Endothelial cell of umbilical vein (primary cell): ENCODE results near the gene VPS35L.

Source experiments
- CTCF ChIP-seq, 2 donors: IDR thresholded peaks; 1 replicate in 1 of 2; 2 replicates in 1 of 2; pipeline ENCODE4 v1.5.1; 2011; ENCODE audit warnings: low read length in 2 of 2, mild to moderate bottlenecking in 2 of 2, moderate library complexity in 2 of 2, control low read depth in 1 of 2, inconsistent platforms in 1 of 2, low read depth in 1 of 2; ENCODE audit not compliant: insufficient read depth in 1 of 2; ENCODE audit errors: extremely low read depth in 1 of 2
- EZH2 ChIP-seq: IDR thresholded peaks from 2 replicates; pipeline ENCODE4 v1.6.1; 2012; ENCODE audit warnings: borderline replicate concordance, low read depth, mild to moderate bottlenecking, moderate library complexity, low read length, inconsistent platforms; ENCODE audit not compliant: severe bottlenecking
- JUN ChIP-seq: IDR thresholded peaks from 2 replicates; pipeline ENCODE4 v1.6.1; 2011; ENCODE audit warnings: borderline replicate concordance, low read depth; ENCODE audit not compliant: insufficient read length, insufficient read depth
- MAX ChIP-seq: IDR thresholded peaks from 2 replicates; pipeline ENCODE4 v1.6.1; 2011; ENCODE audit not compliant: insufficient read depth, insufficient read length
- MYC ChIP-seq: IDR thresholded peaks from one replicate; pipeline ENCODE4 v1.6.1; 2011; ENCODE audit warnings: mild to moderate bottlenecking, low read depth, low read length
- POLR2A ChIP-seq: IDR thresholded peaks from 2 replicates; pipeline ENCODE4 v1.6.1; 2012; ENCODE audit warnings: low read depth, mild to moderate bottlenecking, control low read depth, low read length
- POLR2AphosphoS5 ChIP-seq: IDR thresholded peaks from 2 replicates; pipeline ENCODE4 v1.6.1; 2012; ENCODE audit warnings: low read depth, mild to moderate bottlenecking, control low read depth, low read length, moderate library complexity; ENCODE audit not compliant: insufficient read depth

- no peak for TF ChIP-seq CTCF (IDR thresholded peaks at IDR 0.05; ENCODE audit: extremely low read depth in 1 of 2, insufficient read depth in 1 of 2, low read depth in 1 of 2, low read length in 2 of 2)
- TF ChIP-seq MAX, result no peak
- no peak for TF ChIP-seq EZH2
- TF ChIP-seq POLR2A, result no peak
- no peak for TF ChIP-seq POLR2AphosphoS5
- no peak for TF ChIP-seq JUN
- TF ChIP-seq MYC, result no peak
Observed at GRCh38 chr16:19563377-19563776, 7.9 kb downstream of the VPS35L start.
